Loucy (cell line): ENCODE data around the gene RPLP2.

Experiments
- EZH2phosphoT487 ChIP-seq: fragments of 200-600 bp; IDR thresholded peaks from 2 replicates; pipeline ENCODE4 v1.6.1; 2018; ENCODE audit warnings: antibody characterized with exemption, mild to moderate bottlenecking, moderate library complexity, borderline replicate concordance
- TF ChIP-seq, protein P1 (sequence below): fragments of 200-600 bp; sonication (generic); conservative IDR thresholded peaks from 2 replicates; pipeline ENCODE4 v1.5.1; 2014; ENCODE audit warnings: mild to moderate bottlenecking, antibody characterized with exemption, low read length

DNA sequence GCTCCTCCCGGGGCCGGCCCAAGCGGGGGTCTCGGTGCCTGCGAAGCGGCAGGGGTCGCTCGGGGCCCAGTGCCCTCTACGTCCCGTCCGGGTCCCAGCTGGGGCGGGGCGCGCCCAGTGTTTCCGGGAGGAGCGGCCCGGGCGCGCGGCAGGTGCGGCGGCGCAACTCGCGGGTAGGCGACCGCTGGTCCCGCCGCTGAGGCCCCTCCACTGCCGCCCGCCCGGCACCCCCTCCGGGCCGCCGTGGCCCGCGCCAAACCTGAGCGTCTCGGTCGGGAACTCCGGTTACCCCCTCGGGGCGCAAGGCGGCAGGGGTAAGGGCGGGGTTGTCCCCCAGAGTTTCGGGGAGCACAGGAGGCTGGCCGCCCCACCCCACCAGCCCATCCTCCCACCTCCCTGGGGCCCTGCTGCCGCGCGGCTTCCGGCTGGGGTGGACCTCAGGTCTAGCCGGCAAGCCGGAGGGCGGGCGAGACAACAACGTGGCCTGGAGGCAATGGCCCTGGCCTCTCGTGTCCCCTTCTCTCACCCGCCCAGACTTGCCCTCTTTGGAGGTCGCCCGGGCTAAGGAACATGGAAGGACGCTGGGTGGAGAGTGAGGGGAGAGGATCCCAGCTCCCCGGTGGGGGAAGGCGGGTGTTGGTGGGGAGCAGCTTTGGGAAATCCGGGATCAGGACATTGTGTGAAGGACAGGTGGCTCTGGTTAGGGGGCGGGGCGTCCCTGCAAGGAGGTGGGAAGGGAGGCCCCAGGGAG lies 17.6 kb downstream of the RPLP2 start:
- TF ChIP-seq, protein P1, sequence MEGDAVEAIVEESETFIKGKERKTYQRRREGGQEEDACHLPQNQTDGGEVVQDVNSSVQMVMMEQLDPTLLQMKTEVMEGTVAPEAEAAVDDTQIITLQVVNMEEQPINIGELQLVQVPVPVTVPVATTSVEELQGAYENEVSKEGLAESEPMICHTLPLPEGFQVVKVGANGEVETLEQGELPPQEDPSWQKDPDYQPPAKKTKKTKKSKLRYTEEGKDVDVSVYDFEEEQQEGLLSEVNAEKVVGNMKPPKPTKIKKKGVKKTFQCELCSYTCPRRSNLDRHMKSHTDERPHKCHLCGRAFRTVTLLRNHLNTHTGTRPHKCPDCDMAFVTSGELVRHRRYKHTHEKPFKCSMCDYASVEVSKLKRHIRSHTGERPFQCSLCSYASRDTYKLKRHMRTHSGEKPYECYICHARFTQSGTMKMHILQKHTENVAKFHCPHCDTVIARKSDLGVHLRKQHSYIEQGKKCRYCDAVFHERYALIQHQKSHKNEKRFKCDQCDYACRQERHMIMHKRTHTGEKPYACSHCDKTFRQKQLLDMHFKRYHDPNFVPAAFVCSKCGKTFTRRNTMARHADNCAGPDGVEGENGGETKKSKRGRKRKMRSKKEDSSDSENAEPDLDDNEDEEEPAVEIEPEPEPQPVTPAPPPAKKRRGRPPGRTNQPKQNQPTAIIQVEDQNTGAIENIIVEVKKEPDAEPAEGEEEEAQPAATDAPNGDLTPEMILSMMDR, result no peak
- no peak for TF ChIP-seq EZH2phosphoT487
